Hepatocyte (in vitro differentiated cells): ENCODE results near the gene RIC1.

Experiments
- EZH2 ChIP-seq: fragments of 200-600 bp; sonication (generic); IDR thresholded peaks from 2 replicates; pipeline ENCODE4 v1.6.1; 2016; ENCODE audit warnings: antibody characterized with exemption, mild to moderate bottlenecking, borderline replicate concordance
- TF ChIP-seq, protein P1 (sequence below): fragments of 200-600 bp; sonication (generic); IDR thresholded peaks from 2 replicates; pipeline ENCODE4 v1.5.1; 2016; ENCODE audit warnings: antibody characterized with exemption, mild to moderate bottlenecking; ENCODE audit not compliant: poor library complexity

DNA sequence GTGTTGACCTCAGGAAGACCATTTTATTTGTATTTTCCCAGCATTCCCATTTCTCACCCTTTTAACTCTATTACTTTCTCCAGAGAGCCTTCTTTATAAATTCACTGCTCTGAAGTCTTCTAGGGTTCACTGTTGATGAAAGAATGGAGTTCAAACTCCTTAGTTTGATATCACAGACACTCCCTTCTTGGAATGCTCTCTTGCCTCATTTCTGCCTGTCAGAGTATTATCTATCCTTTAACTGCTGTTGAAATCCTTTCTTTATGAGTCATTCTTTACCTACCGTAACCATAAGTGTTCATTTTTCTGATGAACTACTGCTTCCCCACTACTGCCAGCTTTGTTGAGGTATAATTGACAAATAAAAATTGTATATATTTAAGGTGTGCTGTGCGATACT is 4.3 kb downstream of the RIC1 start:
- TF ChIP-seq, protein P1, sequence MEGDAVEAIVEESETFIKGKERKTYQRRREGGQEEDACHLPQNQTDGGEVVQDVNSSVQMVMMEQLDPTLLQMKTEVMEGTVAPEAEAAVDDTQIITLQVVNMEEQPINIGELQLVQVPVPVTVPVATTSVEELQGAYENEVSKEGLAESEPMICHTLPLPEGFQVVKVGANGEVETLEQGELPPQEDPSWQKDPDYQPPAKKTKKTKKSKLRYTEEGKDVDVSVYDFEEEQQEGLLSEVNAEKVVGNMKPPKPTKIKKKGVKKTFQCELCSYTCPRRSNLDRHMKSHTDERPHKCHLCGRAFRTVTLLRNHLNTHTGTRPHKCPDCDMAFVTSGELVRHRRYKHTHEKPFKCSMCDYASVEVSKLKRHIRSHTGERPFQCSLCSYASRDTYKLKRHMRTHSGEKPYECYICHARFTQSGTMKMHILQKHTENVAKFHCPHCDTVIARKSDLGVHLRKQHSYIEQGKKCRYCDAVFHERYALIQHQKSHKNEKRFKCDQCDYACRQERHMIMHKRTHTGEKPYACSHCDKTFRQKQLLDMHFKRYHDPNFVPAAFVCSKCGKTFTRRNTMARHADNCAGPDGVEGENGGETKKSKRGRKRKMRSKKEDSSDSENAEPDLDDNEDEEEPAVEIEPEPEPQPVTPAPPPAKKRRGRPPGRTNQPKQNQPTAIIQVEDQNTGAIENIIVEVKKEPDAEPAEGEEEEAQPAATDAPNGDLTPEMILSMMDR, result no peak
- no peak for TF ChIP-seq EZH2
